Hair follicle dermal papilla cell (primary cell): ENCODE results near the gene ATP5MG. TPM values are rescaled to one million over a fixed set of nuclear protein-coding genes. Genes with fewer than 3 reads are reported as not detected.

Experiments used
- total RNA-seq: library from RNA; depleted of rRNA; stranded (reverse); fragments of >200 nt; gene quantifications from 2 replicates; pipeline ENCODE4 v1.2.3, GENCODE V29; 2012

Gene ATP5MG, protein sequence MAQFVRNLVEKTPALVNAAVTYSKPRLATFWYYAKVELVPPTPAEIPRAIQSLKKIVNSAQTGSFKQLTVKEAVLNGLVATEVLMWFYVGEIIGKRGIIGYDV
- 18.2 and 24.9 TPM in 2 replicates for total RNA-seq

DNA sequence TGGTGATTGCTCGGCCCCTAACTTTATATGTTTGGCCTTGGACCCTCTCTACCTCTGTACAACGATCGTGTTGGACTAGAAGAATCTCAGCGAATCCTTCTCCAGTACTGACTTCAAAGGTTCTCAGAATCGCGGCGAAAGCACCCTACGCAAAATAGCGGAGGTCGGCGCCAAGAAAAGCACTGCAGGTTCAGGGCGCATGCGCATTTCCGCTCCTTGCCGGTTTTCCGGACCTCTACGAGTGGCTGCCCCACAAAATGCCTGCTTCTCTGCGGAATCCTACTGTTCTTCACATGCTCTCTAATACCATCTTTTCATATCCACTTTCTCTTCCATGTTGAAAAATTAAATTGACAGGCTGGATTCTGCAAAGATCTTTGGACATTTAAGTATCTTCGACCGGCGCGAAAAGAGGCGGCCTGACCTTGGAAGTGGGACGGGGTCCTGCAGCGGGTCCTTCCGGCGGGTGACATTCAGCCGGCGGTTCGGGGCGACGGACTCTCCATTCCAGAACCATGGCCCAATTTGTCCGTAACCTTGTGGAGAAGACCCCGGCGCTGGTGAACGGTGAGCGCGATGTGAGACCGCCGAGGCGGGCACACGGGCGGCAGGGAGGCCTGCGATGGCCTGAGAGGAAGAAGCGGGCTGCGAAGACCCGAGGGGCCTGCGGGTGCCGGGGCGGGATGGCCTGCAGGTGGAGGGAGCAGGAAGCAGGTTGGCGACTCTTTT, at the start of gene ATP5MG:
Gene ATP5MG, plus strand, starts transcription at position 456 of the 729 bp plus-strand sequence. Its CDS starts 60 bp downstream, at position 516.

DNA sequence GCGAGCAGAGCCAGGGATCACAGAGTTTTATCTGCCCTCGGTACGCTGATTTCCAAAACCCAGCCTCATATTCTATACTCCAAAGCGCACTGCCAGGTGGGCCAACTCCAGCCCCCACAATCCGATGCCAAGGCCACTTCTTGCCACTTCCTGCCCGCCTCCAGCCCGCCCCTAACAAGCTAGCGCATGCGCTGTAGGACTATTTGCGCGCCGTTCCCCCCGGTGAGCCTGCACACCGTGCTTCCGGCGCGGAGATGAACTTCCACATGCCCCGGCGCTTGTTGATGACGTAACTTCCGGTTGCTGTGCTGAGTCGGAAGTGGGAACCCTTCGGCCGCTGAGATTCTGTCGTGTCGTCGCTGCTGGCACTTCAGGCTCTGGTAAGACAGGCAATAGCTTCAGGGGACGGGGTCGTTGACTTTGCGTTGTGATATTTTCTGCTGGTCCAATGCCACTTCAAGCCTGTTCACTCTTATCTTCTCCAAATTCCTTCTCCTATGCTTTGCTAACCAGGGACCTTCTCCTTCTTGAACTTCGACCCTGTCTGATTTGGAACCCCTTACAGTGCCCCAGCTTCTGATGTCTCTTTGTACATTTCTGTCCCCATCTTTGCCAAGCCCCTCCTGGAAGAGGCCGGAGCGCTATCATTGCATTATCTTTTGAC, 42.0 kb upstream of the ATP5MG start, which contains the start of gene UBE4A:
Gene UBE4A, plus strand, starts transcription at position 306 of the 664 bp plus-strand sequence. CDS start 5,481 bp downstream, outside the sequence.

DNA sequence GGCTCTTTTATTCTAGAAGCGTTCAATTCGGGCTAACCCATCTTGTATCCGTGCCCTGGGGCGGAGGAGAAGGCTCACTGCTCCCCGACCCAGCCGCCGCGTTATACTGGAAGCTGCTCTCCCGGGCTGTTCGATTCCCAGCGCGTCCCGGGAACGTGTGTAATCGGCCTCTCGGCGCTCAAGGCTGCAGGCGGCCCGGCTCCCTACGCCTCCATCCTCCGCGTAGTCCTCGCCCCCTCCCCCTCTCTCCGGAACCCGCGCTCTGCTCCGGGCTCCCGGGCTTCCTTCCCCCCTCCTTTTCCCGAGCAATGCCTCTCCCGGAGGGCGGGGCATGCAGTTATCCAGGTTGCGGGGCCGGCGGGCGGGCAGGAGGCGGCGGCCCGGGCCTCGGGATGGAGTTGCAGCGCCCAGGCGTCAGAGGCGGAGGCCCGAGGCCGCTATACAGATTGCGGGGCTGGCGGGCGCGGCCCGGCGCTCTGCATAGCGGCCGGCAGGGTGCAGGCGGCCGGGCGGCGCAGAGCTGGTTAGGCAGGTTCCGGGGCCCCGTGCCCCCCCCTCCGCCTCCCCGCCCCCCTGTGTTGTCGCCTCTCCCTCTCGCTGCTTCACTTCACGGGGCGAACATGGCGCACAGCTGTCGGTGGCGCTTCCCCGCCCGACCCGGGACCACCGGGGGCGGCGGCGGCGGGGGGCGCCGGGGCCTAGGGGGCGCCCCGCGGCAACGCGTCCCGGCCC, 34.7 kb downstream of the ATP5MG start, which contains the start of gene KMT2A:
Gene KMT2A, plus strand, starts transcription at position 600 of the 732 bp plus-strand sequence. Its CDS starts 21 bp downstream, at position 621.

Other genes starting within 250 kb of the ATP5MG start
- gene SCN4B, start 248.8 kb upstream of the ATP5MG start, total RNA-seq, result under 0.01 TPM in 1 of 2 replicates, not detected in the other
- under 0.01 TPM in 2 replicates for gene SCN2B, start 225.0 kb upstream of the ATP5MG start, total RNA-seq
- not detected in 2 replicates for gene JAML, start 176.6 kb upstream of the ATP5MG start, total RNA-seq
- 0.49 and 0.97 TPM in 2 replicates for gene MPZL3, start 149.2 kb upstream of the ATP5MG start, total RNA-seq
- gene MPZL2, start 137.3 kb upstream of the ATP5MG start, total RNA-seq, result 0.12 TPM in 1 of 2 replicates, not detected in the other
- not detected in 2 replicates for gene CD3E, start 96.9 kb upstream of the ATP5MG start, total RNA-seq
- gene CD3D, start 58.9 kb upstream of the ATP5MG start, total RNA-seq, result not detected in 2 replicates
- gene CD3G, start 57.3 kb upstream of the ATP5MG start, total RNA-seq, result not detected in 2 replicates
- 62.4 and 66.4 TPM in 2 replicates for gene UBE4A, start 42.0 kb upstream of the ATP5MG start, total RNA-seq
- gene KMT2A, start 34.9 kb downstream of the ATP5MG start, total RNA-seq, result 35.8 and 44.9 TPM in 2 replicates
- 0.24 and 1.3 TPM in 2 replicates for gene TTC36, start 125.9 kb downstream of the ATP5MG start, total RNA-seq
- gene TMEM25, start 129.6 kb downstream of the ATP5MG start, total RNA-seq, result 27.7 and 29.0 TPM in 2 replicates
- 28.1 and 28.7 TPM in 2 replicates for gene IFT46, start 164.3 kb downstream of the ATP5MG start, total RNA-seq
- gene ARCN1, start 170.8 kb downstream of the ATP5MG start, total RNA-seq, result 203 and 210 TPM in 2 replicates
- 135 and 140 TPM in 2 replicates for gene PHLDB1, start 206.0 kb downstream of the ATP5MG start, total RNA-seq